Smooth muscle cell (in vitro differentiated cells): ENCODE measurements around the gene GOLGA6B. TPM values are rescaled to one million over a fixed set of nuclear protein-coding genes. Genes with fewer than 3 reads are reported as not detected.
"Not testable (repeated sequence)": the region's sequence is repeated elsewhere in the genome, so short reads cannot be mapped to it uniquely, and the experiment has no call there.

ENCODE experiments used
- DNase-seq: peaks from one replicate; lab custom pipeline; 2025; ENCODE audit not compliant: unreplicated experiment; lab: John Stamatoyannopoulos, UW
- H2AFZ ChIP-seq: fragments of 200-600 bp; sonication (generic); 2 replicates; pipeline ENCODE4 v1.6.0; 2016; ENCODE audit warnings: antibody characterized with exemption, low read depth, mild to moderate bottlenecking
- H3F3A ChIP-seq: fragments of 200-600 bp; sonication (generic); 2 replicates; pipeline ENCODE4 v1.6.0; 2017; ENCODE audit warnings: antibody characterized with exemption, low read depth
- H3K27ac ChIP-seq: fragments of 200-600 bp; sonication (generic); 2 replicates; pipeline ENCODE4 v1.5.1; 2016; ENCODE audit warnings: low read depth, mild to moderate bottlenecking
- H3K27me3 ChIP-seq: fragments of 200-600 bp; sonication (generic); 2 replicates; pipeline ENCODE4 v1.6.1; 2016; ENCODE audit warnings: low read depth, mild to moderate bottlenecking
- H3K36me3 ChIP-seq: fragments of 200-600 bp; sonication (generic); 2 replicates; pipeline ENCODE4 v1.5.1; 2016; ENCODE audit warnings: low read depth
- H3K4me1 ChIP-seq: fragments of 200-600 bp; sonication (generic); 2 replicates; pipeline ENCODE4 v1.5.1; 2016; ENCODE audit warnings: low read depth
- H3K4me2 ChIP-seq: fragments of 200-600 bp; sonication (generic); 2 replicates; pipeline ENCODE4 v1.6.0; 2016; ENCODE audit warnings: mild to moderate bottlenecking
- H3K4me3 ChIP-seq: fragments of 200-600 bp; sonication (generic); 2 replicates; pipeline ENCODE4 v1.5.1; 2016; ENCODE audit warnings: mild to moderate bottlenecking
- H3K79me2 ChIP-seq: fragments of 200-600 bp; sonication (generic); 2 replicates; pipeline ENCODE4 v1.6.0; 2016; ENCODE audit warnings: low read depth, mild to moderate bottlenecking
- H3K9ac ChIP-seq: fragments of 200-600 bp; sonication (generic); 2 replicates; pipeline ENCODE4 v1.6.0; 2016; ENCODE audit warnings: low read depth
- H3K9me3 ChIP-seq: fragments of 200-600 bp; sonication (generic); replicated peaks from 2 replicates; pipeline ENCODE4 v1.5.1; 2016; ENCODE audit warnings: low read depth
- H4K20me1 ChIP-seq: fragments of 200-600 bp; sonication (generic); 2 replicates; pipeline ENCODE4 v1.6.0; 2016; ENCODE audit warnings: low read depth
- CTCF ChIP-seq: fragments of 200-600 bp; sonication (generic); IDR thresholded peaks from 2 replicates; pipeline ENCODE4 v1.5.1; 2017; ENCODE audit warnings: borderline replicate concordance, mild to moderate bottlenecking, antibody characterized with exemption; ENCODE audit not compliant: insufficient read depth, poor library complexity, severe bottlenecking
- WGBS: methylation state at CpG from one replicate; pipeline ENCODE4 v1.1.7; 2016; ENCODE audit warnings: low lambda C conversion rate; 5-methylcytosine and 5-hydroxymethylcytosine counted together
- polyA plus RNA-seq: library from polyadenylated mRNA; unstranded; fragments of >200 nt; fragmentation: Nextera tagmentation; extraction: Ambion mirVana; gene quantifications from 2 replicates; pipeline ENCODE4 v1.2.1, GENCODE V29; 2016
- total RNA-seq: library from RNA; depleted of rRNA; stranded (reverse); fragments of >200 nt; gene quantifications from 2 replicates; pipeline ENCODE4 v1.2.3, GENCODE V29; 2014

The GOLGA6B gene
- total and polyA plus RNA-seq, 2 experiments from 2014 or later, result not detected

DNA sequence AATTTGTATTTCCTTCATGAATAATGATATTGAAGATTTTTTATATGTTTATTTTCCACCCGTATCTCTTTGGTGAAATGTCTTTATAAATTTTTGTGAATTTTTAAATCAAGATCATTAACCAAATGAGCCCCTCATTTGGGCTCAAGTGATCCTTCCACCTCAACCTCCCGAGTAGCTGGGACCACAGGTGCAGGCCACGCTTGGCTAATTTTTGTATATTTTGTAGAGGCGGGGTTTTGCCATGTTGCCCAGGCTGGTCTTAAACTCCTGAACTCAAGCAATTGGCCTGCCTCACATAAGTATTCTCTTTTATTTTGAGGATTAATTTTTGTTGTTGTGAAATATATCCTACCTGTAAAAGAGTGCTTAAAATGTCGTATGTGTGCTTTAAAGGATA, 36.4 kb downstream of the GOLGA6B start:
- H3K4me2 ChIP-seq, result no peak overlapping the region
- H3K9ac ChIP-seq, result no peak overlapping the region
- no peak overlapping the region for H3K27ac ChIP-seq
- no peak for TF ChIP-seq CTCF
- H3K79me2 ChIP-seq, result peaks cover 31% of the 10 kb centered on the region
- H3F3A ChIP-seq, result no peaks in the 10 kb centered on the region
- H3K4me3 ChIP-seq, result no peak overlapping the region
- H3K4me1 ChIP-seq, result no peaks in the 10 kb centered on the region
- DNase-seq, result no peak
- no peaks in the 10 kb centered on the region for H3K9me3 ChIP-seq
- H3K27me3 ChIP-seq, result no peaks in the 10 kb centered on the region
- H2AFZ ChIP-seq, result no peak overlapping the region
- H4K20me1 ChIP-seq, result peaks cover 28% of the 10 kb centered on the region
- WGBS, result 96% methylated on average over 5 of the region's 5 CpGs
- no peaks in the 10 kb centered on the region for H3K36me3 ChIP-seq

DNA sequence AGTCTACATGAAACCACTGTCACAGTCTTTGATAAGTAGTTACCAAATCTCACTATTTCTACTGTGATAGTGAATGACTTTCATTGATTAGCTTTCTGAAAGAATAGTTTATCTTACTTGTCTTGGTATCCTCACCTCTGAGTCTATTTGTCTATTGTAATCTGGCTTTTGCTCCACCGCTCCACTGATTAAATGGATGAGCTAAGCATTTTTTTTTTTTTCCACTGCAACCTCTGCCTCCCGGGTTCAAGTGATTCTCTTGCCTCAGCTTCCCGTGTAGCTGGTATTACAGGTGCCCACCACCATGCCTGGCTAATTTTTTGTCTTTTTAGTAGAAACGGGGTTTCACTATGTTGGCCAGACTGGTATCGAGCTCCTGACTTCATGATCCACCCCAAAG, 44.4 kb downstream of the GOLGA6B start:
- no peak for TF ChIP-seq CTCF
- Histone ChIP-seq H3K9ac (no peak overlapping the region), H3K4me3 (no peak overlapping the region), H3K4me2 (no peak overlapping the region), H2AFZ (no peak overlapping the region), H3K9me3 (no peaks in the 10 kb centered on the region), H3K27ac (no peak overlapping the region), H3K79me2 (peaks cover under 1% of the 10 kb centered on the region), H4K20me1 (peaks cover 58% of the 10 kb centered on the region), H3F3A (no peaks in the 10 kb centered on the region), H3K27me3 (no peaks in the 10 kb centered on the region), H3K36me3 (no peaks in the 10 kb centered on the region), H3K4me1 (no peaks in the 10 kb centered on the region)
- no peak for DNase-seq
- 93% methylated on average over 5 of the region's 5 CpGs for WGBS

- Histone ChIP-seq H3K79me2 (no peaks in the 10 kb centered on the region), H3K4me3 (no peak overlapping the region), H3K9me3 (no peaks in the 10 kb centered on the region), H3K9ac (no peak overlapping the region), H4K20me1 (peaks cover 56% of the 10 kb centered on the region), H3K4me1 (no peaks in the 10 kb centered on the region), H3K36me3 (no peaks in the 10 kb centered on the region), H3K4me2 (no peak overlapping the region), H3K27ac (no peak overlapping the region), H3K27me3 (no peaks in the 10 kb centered on the region), H2AFZ (no peak overlapping the region), H3F3A (no peaks in the 10 kb centered on the region)
- WGBS, result 97% methylated on average over 9 of the region's 9 CpGs
- TF ChIP-seq CTCF, result no peak
- DNase-seq, result no peak
These were observed 45.6 kb downstream of the GOLGA6B start for GRCh38 chr15:72700076-72700475.

DNA sequence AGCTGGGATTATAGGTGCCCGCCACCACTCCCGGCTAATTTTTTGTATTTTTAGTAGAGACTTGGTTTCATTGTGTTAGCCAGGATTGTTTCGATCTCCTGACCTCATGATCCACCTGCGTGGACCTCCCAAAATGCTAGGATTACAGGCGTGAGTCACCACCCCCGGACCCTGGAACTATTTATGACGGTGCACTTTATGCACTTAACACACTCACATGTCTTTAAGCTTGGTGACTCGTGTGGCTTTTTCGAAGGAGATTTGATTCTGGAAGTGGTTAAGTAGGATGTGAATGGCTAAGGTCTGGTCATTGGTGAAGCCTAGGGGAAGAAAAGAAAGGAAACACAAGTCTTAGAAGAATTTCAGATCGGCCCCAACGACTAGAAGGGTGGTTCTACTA, 51.8 kb downstream of the GOLGA6B start:
- Histone ChIP-seq H4K20me1 (peaks cover 31% of the 10 kb centered on the region), H3K4me3 (no peak overlapping the region), H3K27me3 (no peaks in the 10 kb centered on the region), H3K9me3 (no peaks in the 10 kb centered on the region), H3K79me2 (no peaks in the 10 kb centered on the region), H2AFZ (no peak overlapping the region), H3K36me3 (no peaks in the 10 kb centered on the region), H3F3A (no peaks in the 10 kb centered on the region), H3K4me2 (no peak overlapping the region), H3K27ac (no peak overlapping the region), H3K9ac (no peak overlapping the region), H3K4me1 (no peaks in the 10 kb centered on the region)
- 67% methylated on average over 11 of the region's 11 CpGs for WGBS
- no peak for DNase-seq
- no peak for TF ChIP-seq CTCF

GRCh38 chr15:72708551-72709303, 54.2 kb downstream of the GOLGA6B start:
- not testable (repeated sequence) for H2AFZ ChIP-seq, H3K27me3 ChIP-seq, H3K4me3 ChIP-seq, H3K79me2 ChIP-seq, H3K9me3 ChIP-seq, H3K4me2 ChIP-seq, H3F3A ChIP-seq, H3K9ac ChIP-seq, DNase-seq, H3K4me1 ChIP-seq, H3K36me3 ChIP-seq, H3K27ac ChIP-seq
- 93% methylated on average over 8 of the region's 8 CpGs for WGBS
- peaks cover 26% of the 10 kb centered on the region for H4K20me1 ChIP-seq
